Smooth muscle cell (in vitro differentiated cells): ENCODE measurements around the gene MDM1. TPM values are rescaled to one million over a fixed set of nuclear protein-coding genes. Genes with fewer than 3 reads are reported as not detected.

Source experiments
- DNase-seq: peaks from one replicate; lab custom pipeline; 2025; ENCODE audit not compliant: unreplicated experiment; lab: John Stamatoyannopoulos, UW
- H2AFZ ChIP-seq: fragments of 200-600 bp; sonication (generic); 2 replicates; pipeline ENCODE4 v1.6.0; 2016; ENCODE audit warnings: antibody characterized with exemption, low read depth, mild to moderate bottlenecking
- H3F3A ChIP-seq: fragments of 200-600 bp; sonication (generic); 2 replicates; pipeline ENCODE4 v1.6.0; 2017; ENCODE audit warnings: antibody characterized with exemption, low read depth
- H3K27ac ChIP-seq: fragments of 200-600 bp; sonication (generic); 2 replicates; pipeline ENCODE4 v1.5.1; 2016; ENCODE audit warnings: low read depth, mild to moderate bottlenecking
- H3K27me3 ChIP-seq: fragments of 200-600 bp; sonication (generic); 2 replicates; pipeline ENCODE4 v1.6.1; 2016; ENCODE audit warnings: low read depth, mild to moderate bottlenecking
- H3K36me3 ChIP-seq: fragments of 200-600 bp; sonication (generic); 2 replicates; pipeline ENCODE4 v1.5.1; 2016; ENCODE audit warnings: low read depth
- H3K4me1 ChIP-seq: fragments of 200-600 bp; sonication (generic); 2 replicates; pipeline ENCODE4 v1.5.1; 2016; ENCODE audit warnings: low read depth
- H3K4me2 ChIP-seq: fragments of 200-600 bp; sonication (generic); 2 replicates; pipeline ENCODE4 v1.6.0; 2016; ENCODE audit warnings: mild to moderate bottlenecking
- H3K4me3 ChIP-seq: fragments of 200-600 bp; sonication (generic); 2 replicates; pipeline ENCODE4 v1.5.1; 2016; ENCODE audit warnings: mild to moderate bottlenecking
- H3K79me2 ChIP-seq: fragments of 200-600 bp; sonication (generic); 2 replicates; pipeline ENCODE4 v1.6.0; 2016; ENCODE audit warnings: low read depth, mild to moderate bottlenecking
- H3K9ac ChIP-seq: fragments of 200-600 bp; sonication (generic); 2 replicates; pipeline ENCODE4 v1.6.0; 2016; ENCODE audit warnings: low read depth
- H3K9me3 ChIP-seq: fragments of 200-600 bp; sonication (generic); replicated peaks from 2 replicates; pipeline ENCODE4 v1.5.1; 2016; ENCODE audit warnings: low read depth
- H4K20me1 ChIP-seq: fragments of 200-600 bp; sonication (generic); 2 replicates; pipeline ENCODE4 v1.6.0; 2016; ENCODE audit warnings: low read depth
- CTCF ChIP-seq: fragments of 200-600 bp; sonication (generic); IDR thresholded peaks from 2 replicates; pipeline ENCODE4 v1.5.1; 2017; ENCODE audit warnings: borderline replicate concordance, mild to moderate bottlenecking, antibody characterized with exemption; ENCODE audit not compliant: insufficient read depth, poor library complexity, severe bottlenecking
- WGBS: methylation state at CpG from one replicate; pipeline ENCODE4 v1.1.7; 2016; ENCODE audit warnings: low lambda C conversion rate; 5-methylcytosine and 5-hydroxymethylcytosine counted together
- polyA plus RNA-seq: library from polyadenylated mRNA; unstranded; fragments of >200 nt; fragmentation: Nextera tagmentation; extraction: Ambion mirVana; gene quantifications from 2 replicates; pipeline ENCODE4 v1.2.1, GENCODE V29; 2016
- total RNA-seq: library from RNA; depleted of rRNA; stranded (reverse); fragments of >200 nt; gene quantifications from 2 replicates; pipeline ENCODE4 v1.2.3, GENCODE V29; 2014

The MDM1 gene
- total and polyA plus RNA-seq, 2 experiments from 2014 or later: 5.4 to 15.9 TPM

GRCh38 chr12:68367903-68368302 lies 35.7 kb upstream of the MDM1 start:
- WGBS: 91% methylated on average over 2 of the region's 2 CpGs
- Histone ChIP-seq H3K9ac (no peak overlapping the region), H3K4me2 (no peak overlapping the region), H3K4me1 (peaks cover 13% of the 10 kb centered on the region), H4K20me1 (no peaks in the 10 kb centered on the region), H3K79me2 (no peaks in the 10 kb centered on the region), H3K36me3 (no peaks in the 10 kb centered on the region), H3F3A (peaks cover 5% of the 10 kb centered on the region), H3K27me3 (no peaks in the 10 kb centered on the region), H3K9me3 (no peaks in the 10 kb centered on the region), H2AFZ (no peak overlapping the region), H3K4me3 (no peak overlapping the region), H3K27ac (no peak overlapping the region)
- DNase-seq: no peak
- TF ChIP-seq CTCF: no peak

GRCh38 chr12:68367116-68367515 lies 35.0 kb upstream of the MDM1 start:
- no peak for TF ChIP-seq CTCF
- Histone ChIP-seq H3K9ac (no peak overlapping the region), H3K27me3 (no peaks in the 10 kb centered on the region), H3K79me2 (no peaks in the 10 kb centered on the region), H3K4me1 (peaks cover 13% of the 10 kb centered on the region), H3K27ac (no peak overlapping the region), H3K36me3 (no peaks in the 10 kb centered on the region), H2AFZ (no peak overlapping the region), H4K20me1 (no peaks in the 10 kb centered on the region), H3F3A (peaks cover 5% of the 10 kb centered on the region), H3K9me3 (no peaks in the 10 kb centered on the region), H3K4me2 (no peak overlapping the region), H3K4me3 (no peak overlapping the region)
- DNase-seq: no peak
- 86% methylated on average over 1 of the region's 1 CpG for WGBS

GRCh38 chr12:68364893-68365725 lies 32.9 kb upstream of the MDM1 start:
- Histone ChIP-seq H3K27me3 (no peaks in the 10 kb centered on the region), H3K27ac (peak overlapping the region; percentile 54), H3F3A (peaks cover 5% of the 10 kb centered on the region), H4K20me1 (no peaks in the 10 kb centered on the region), H2AFZ (peak overlapping the region; percentile 42), H3K9ac (no peak overlapping the region), H3K4me2 (peak overlapping the region; percentile 77), H3K79me2 (no peaks in the 10 kb centered on the region), H3K4me1 (peaks cover 13% of the 10 kb centered on the region), H3K4me3 (peak overlapping the region; percentile 23), H3K9me3 (no peaks in the 10 kb centered on the region), H3K36me3 (no peaks in the 10 kb centered on the region)
- peak; percentile 64 for DNase-seq
- no peak for TF ChIP-seq CTCF
- 7% methylated on average over 25 of the region's 26 CpGs for WGBS

- peak overlapping the region; percentile 54 for H3K27ac ChIP-seq
- no peak overlapping the region for H3K9ac ChIP-seq
- peaks cover 13% of the 10 kb centered on the region for H3K4me1 ChIP-seq
These were observed 32.2 kb upstream of the MDM1 start for GRCh38 chr12:68364328-68364727.

More at GRCh38 chr12:68364328-68364727, 32.2 kb upstream of the MDM1 start:
- WGBS: 87% methylated on average over 3 of the region's 3 CpGs
- no peaks in the 10 kb centered on the region for H3K79me2 ChIP-seq
- H3F3A ChIP-seq: peaks cover 10% of the 10 kb centered on the region
- no peaks in the 10 kb centered on the region for H3K27me3 ChIP-seq
- H3K4me2 ChIP-seq: peak overlapping the region; percentile 77
- no peak for DNase-seq
- no peak for TF ChIP-seq CTCF
- H3K4me3 ChIP-seq: peak overlapping the region; percentile 23
- no peak overlapping the region for H2AFZ ChIP-seq
- no peaks in the 10 kb centered on the region for H3K36me3 ChIP-seq
- no peaks in the 10 kb centered on the region for H4K20me1 ChIP-seq
- no peaks in the 10 kb centered on the region for H3K9me3 ChIP-seq
